Prostate gland (tissue), 2 donors: ENCODE data around the gene PDE4DIP.
"Not testable (repeated sequence)": the region's sequence is repeated elsewhere in the genome, so short reads cannot be mapped to it uniquely, and the experiment has no call there.

Source experiments
- CTCF ChIP-seq, 4 experiments: fragments of 200-600 bp in 2 of 4; fragments of 450-650 bp in 2 of 4; sonication (generic) in 2 of 4; IDR thresholded peaks; 1 replicate in 3 of 4; 2 replicates in 1 of 4; pipeline ENCODE4 v1.5.1; 2016 to 2019; ENCODE audit warnings: antibody characterized with exemption in 4 of 4, mild to moderate bottlenecking in 2 of 4, moderate library complexity in 2 of 4
- POLR2A ChIP-seq: fragments of 450-650 bp; IDR thresholded peaks from one replicate; pipeline ENCODE4 v1.6.1; 2016; ENCODE audit warnings: antibody characterized with exemption, mild to moderate bottlenecking

GRCh38 chr1:148850840-148851239, 6.6 kb downstream of the PDE4DIP start:
- not testable (repeated sequence) for TF ChIP-seq POLR2A; CTCF (IDR thresholded peaks at IDR 0.05)
